Activated naive CD4-positive, alpha-beta T cell treated with anti-CD3 and anti-CD28 coated beads for 36 hours (primary cell): ENCODE measurements around the gene MEIOB. TPM values are rescaled to one million over a fixed set of nuclear protein-coding genes. Genes with fewer than 3 reads are reported as not detected.

Experiments
- total RNA-seq, 2 experiments: library from RNA; stranded (reverse); gene quantifications; one replicate each; pipeline ENCODE4 v1.2.3, GENCODE V29; 2021

The MEIOB gene
- total RNA-seq, 2 experiments from 2014 or later = 0.52 to 0.76 TPM

Other genes starting within 250 kb of the MEIOB start
- gene JPT2, start 193.9 kb downstream of the MEIOB start, total RNA-seq = 10 to 100 TPM; 54.0 to 69.4 TPM
- gene MAPK8IP3, start 166.0 kb downstream of the MEIOB start, total RNA-seq = 10 to 100 TPM; 46.5 to 50.7 TPM
- 10 to 100 TPM; 39.4 to 44.1 TPM for gene NME3, start 100.6 kb downstream of the MEIOB start, total RNA-seq
- gene EME2, start 99.4 kb downstream of the MEIOB start, total RNA-seq = 1 to 10 TPM; 7.7 to 7.8 TPM
- gene MRPS34, start 99.0 kb downstream of the MEIOB start, total RNA-seq = 100 to 1,000 TPM; 122 to 138 TPM
- 10 to 100 TPM; 14.0 to 17.0 TPM for gene SPSB3, start 89.6 kb downstream of the MEIOB start, total RNA-seq
- gene NUBP2, start 89.2 kb downstream of the MEIOB start, total RNA-seq = 10 to 100 TPM; 37.9 to 42.4 TPM
- not detected for gene IGFALS, start 78.5 kb downstream of the MEIOB start, total RNA-seq
- gene HAGH, start 45.3 kb downstream of the MEIOB start, total RNA-seq = 10 to 100 TPM; 29.9 to 30.1 TPM
- gene FAHD1, start 45.0 kb downstream of the MEIOB start, total RNA-seq = 1 to 10 TPM; 6.0 to 7.3 TPM
- gene HS3ST6, start 46.3 kb upstream of the MEIOB start, total RNA-seq = not detected
- 10 to 100 TPM in 1 of 2 experiments, 1 to 10 TPM in 1; 8.5 to 11.0 TPM for gene MSRB1, start 71.0 kb upstream of the MEIOB start, total RNA-seq
- gene RPL3L, start 82.5 kb upstream of the MEIOB start, total RNA-seq = not detected
- 100 to 1,000 TPM; 111 TPM for gene NDUFB10, start 87.4 kb upstream of the MEIOB start, total RNA-seq
- 1,000 to 10,000 TPM; 7,042 to 7,057 TPM for gene RPS2, start 92.7 kb upstream of the MEIOB start, total RNA-seq
- gene RNF151, start 94.7 kb upstream of the MEIOB start, total RNA-seq = not detected
- 10 to 100 TPM; 36.5 to 38.0 TPM for gene TBL3, start 99.9 kb upstream of the MEIOB start, total RNA-seq
- gene NOXO1, start 109.3 kb upstream of the MEIOB start, total RNA-seq = not detected
- gene GFER, start 112.0 kb upstream of the MEIOB start, total RNA-seq = 10 to 100 TPM; 29.8 to 30.1 TPM
- gene SYNGR3, start 117.8 kb upstream of the MEIOB start, total RNA-seq = 1 to 10 TPM; 5.7 to 7.2 TPM
- gene ZNF598, start 137.7 kb upstream of the MEIOB start, total RNA-seq = 10 to 100 TPM; 88.8 to 93.5 TPM
- gene NPW, start 147.6 kb upstream of the MEIOB start, total RNA-seq = 1 to 10 TPM; 1.3 to 1.9 TPM
- gene NHERF2, start 154.7 kb upstream of the MEIOB start, total RNA-seq = 1 to 10 TPM; 1.5 to 2.1 TPM
- 10 to 100 TPM; 20.1 to 24.1 TPM for gene NTHL1, start 175.7 kb upstream of the MEIOB start, total RNA-seq
- gene TSC2, start 175.8 kb upstream of the MEIOB start, total RNA-seq = 10 to 100 TPM; 72.3 to 72.7 TPM